B cell (primary cell): Measurements from ENCODE around the gene OR2AT4. TPM values are rescaled to one million over a fixed set of nuclear protein-coding genes. Genes with fewer than 3 reads are reported as not detected.
"Not testable (repeated sequence)": the region's sequence is repeated elsewhere in the genome, so short reads cannot be mapped to it uniquely, and the experiment has no call there.

Experiments used
- ATAC-seq: fragments of 200-7000 bp; cut with Tn5 transposase; one replicate; pipeline ENCODE4 v1.10.0; 2021; ENCODE audit warnings: low read depth, mild to moderate bottlenecking, moderate number of reproducible peaks, moderate library complexity
- CTCF ChIA-PET: fragments of 350-600 bp; sonication (Branson Sonifier 250); formaldehyde crosslinking; loops from one replicate; lab custom pipeline; 2021; ENCODE audit warnings: antibody characterized with exemption, inconsistent platforms; lab: Charles Lee
- POLR2A ChIA-PET: fragments of 350-600 bp; sonication (Branson Sonifier 250); formaldehyde crosslinking; loops from one replicate; lab custom pipeline; 2021; ENCODE audit warnings: antibody characterized with exemption; lab: Charles Lee
- DNase-seq: peaks from one replicate; pipeline ENCODE4 v3.0.0; 2013
- H2AFZ ChIP-seq: 2 replicates; pipeline ENCODE4 v1.6.1; 2012; ENCODE audit warnings: mild to moderate bottlenecking, low read depth, low read length; ENCODE audit not compliant: insufficient read depth, poor library complexity, severe bottlenecking
- H3K27ac ChIP-seq, 2 donors: 1 replicate in 1 of 2; 2 replicates in 1 of 2; pipeline ENCODE4 v1.5.1; 2012 to 2013; ENCODE audit warnings: low read length in 2 of 2, mild to moderate bottlenecking in 2 of 2, moderate library complexity in 1 of 2
- H3K27me3 ChIP-seq, 4 experiments: fragments of 200-600 bp in 1 of 4; sonication (generic) in 1 of 4; replicated peaks in 1 of 4; 1 replicate in 2 of 4; 2 replicates in 2 of 4; pipeline versions ENCODE4 v1.6.1 to v1.7.0; 2013 to 2016; ENCODE audit warnings: low read length in 3 of 4, mild to moderate bottlenecking in 2 of 4, mixed read lengths in 1 of 4, moderate library complexity in 1 of 4; ENCODE audit not compliant: insufficient read depth in 4 of 4, control insufficient read depth in 3 of 4; ENCODE audit errors: control extremely low read depth in 1 of 4
- H3K36me3 ChIP-seq, 2 experiments: replicated peaks in 1 of 2; 1 replicate in 1 of 2; 2 replicates in 1 of 2; pipeline versions ENCODE4 v1.6.1 to v1.7.1; 2013; ENCODE audit warnings: low read length in 1 of 2; ENCODE audit not compliant: insufficient read depth in 2 of 2, control insufficient read depth in 1 of 2; ENCODE audit errors: control extremely low read depth in 1 of 2, extremely low read depth in 1 of 2
- H3K4me1 ChIP-seq, 2 donors: fragments of 200-600 bp in 1 of 2; sonication (generic) in 1 of 2; 1 replicate in 1 of 2; 2 replicates in 1 of 2; pipeline versions ENCODE4 v1.5.1 to v1.6.1; 2013 to 2017; ENCODE audit warnings: low read length in 2 of 2; ENCODE audit not compliant: control insufficient read depth in 2 of 2, insufficient read depth in 2 of 2
- H3K4me2 ChIP-seq: replicated peaks from 2 replicates; pipeline ENCODE3; 2012; ENCODE audit warnings: mild to moderate bottlenecking, low read depth, low read length; ENCODE audit not compliant: poor library complexity, severe bottlenecking
- H3K4me3 ChIP-seq, 5 experiments: fragments of 200-600 bp in 1 of 5; sonication (generic) in 1 of 5; 1 replicate in 3 of 5; 2 replicates in 2 of 5; pipeline versions ENCODE4 v1.5.1 to v1.7.0; 2011 to 2016; ENCODE audit warnings: low read length in 4 of 5, mild to moderate bottlenecking in 4 of 5, low read depth in 2 of 5, control low read depth in 1 of 5, moderate library complexity in 1 of 5; ENCODE audit not compliant: insufficient read depth in 1 of 5; ENCODE audit errors: control extremely low read depth in 1 of 5, extremely low read depth in 1 of 5
- H3K79me2 ChIP-seq: fragments of 200-600 bp; sonication (generic); one replicate; pipeline ENCODE4 v1.6.0; 2016; ENCODE audit warnings: low read length; ENCODE audit not compliant: control insufficient read depth, insufficient read depth
- H3K9ac ChIP-seq: fragments of 200-600 bp; sonication (generic); 2 replicates; pipeline ENCODE4 v1.6.1; 2017; ENCODE audit warnings: mild to moderate bottlenecking, low read length, moderate library complexity
- H3K9me3 ChIP-seq, 3 donors: one replicate each; pipeline versions ENCODE4 v1.6.1 to v1.7.1; 2013; ENCODE audit warnings: low read length in 2 of 3; ENCODE audit not compliant: control insufficient read depth in 2 of 3, insufficient read depth in 1 of 3; ENCODE audit errors: control extremely low read depth in 1 of 3
- H4K20me1 ChIP-seq: 2 replicates; pipeline ENCODE4 v1.6.0; 2012; ENCODE audit warnings: mild to moderate bottlenecking, low read length; ENCODE audit not compliant: insufficient read depth, control insufficient read depth, poor library complexity, severe bottlenecking
- H3K27ac Mint-ChIP-seq: one replicate; pipeline ENCODE4 v1.8.0; 2021; ENCODE audit warnings: mixed read lengths
- H3K27me3 Mint-ChIP-seq: one replicate; pipeline ENCODE4 v1.8.0; 2021; ENCODE audit warnings: mixed read lengths
- H3K4me1 Mint-ChIP-seq: one replicate; pipeline ENCODE4 v1.8.0; 2021; ENCODE audit warnings: mixed read lengths
- H3K4me3 Mint-ChIP-seq: one replicate; pipeline ENCODE4 v1.8.0; 2021; ENCODE audit warnings: mixed read lengths
- H3K9me3 Mint-ChIP-seq: one replicate; pipeline ENCODE4 v1.8.0; 2022; ENCODE audit warnings: mixed read lengths; ENCODE audit not compliant: insufficient read depth
- EZH2 ChIP-seq: IDR thresholded peaks from 2 replicates; pipeline ENCODE4 v1.6.1; 2012; ENCODE audit warnings: borderline replicate concordance, low read depth, mild to moderate bottlenecking, moderate library complexity, low read length; ENCODE audit not compliant: insufficient read depth, poor library complexity, severe bottlenecking
- WGBS: methylation state at CpG from one replicate; pipeline ENCODE4 v1.1.5; 2013; ENCODE audit warnings: missing lambda C conversion rate; ENCODE audit not compliant: insufficient coverage; 5-methylcytosine and 5-hydroxymethylcytosine counted together
- intact Hi-C: fragments of 100-400 bp; cut with micrococcal nuclease; formaldehyde crosslinking; loops from one replicate; pipeline ENCODE4 v1.10.0; 2022
- polyA plus RNA-seq: library from polyadenylated mRNA; depleted of rRNA; stranded (reverse); fragments of >200 nt; gene quantifications from 2 replicates; pipeline ENCODE4 v1.2.3, GENCODE V29; 2012
- total RNA-seq, 2 donors: library from RNA; stranded (reverse); fragments of 120-200 nt in 1 of 2; gene quantifications; 1 replicate in 1 of 2; 2 replicates in 1 of 2; pipeline versions ENCODE4 v1.2.3 to v1.2.4, GENCODE V29; 2013 to 2022
- TF ChIP-seq, protein P1 (sequence below): fragments of 200-600 bp; IDR thresholded peaks from one replicate; pipeline ENCODE4 v1.8.0; 2022; ENCODE audit warnings: antibody characterized with exemption, mild to moderate bottlenecking

Gene OR2AT4
- total and polyA plus RNA-seq, 2 donors (not counting 1 experiment from before 2014, with no cell fraction given), result not detected

DNA sequence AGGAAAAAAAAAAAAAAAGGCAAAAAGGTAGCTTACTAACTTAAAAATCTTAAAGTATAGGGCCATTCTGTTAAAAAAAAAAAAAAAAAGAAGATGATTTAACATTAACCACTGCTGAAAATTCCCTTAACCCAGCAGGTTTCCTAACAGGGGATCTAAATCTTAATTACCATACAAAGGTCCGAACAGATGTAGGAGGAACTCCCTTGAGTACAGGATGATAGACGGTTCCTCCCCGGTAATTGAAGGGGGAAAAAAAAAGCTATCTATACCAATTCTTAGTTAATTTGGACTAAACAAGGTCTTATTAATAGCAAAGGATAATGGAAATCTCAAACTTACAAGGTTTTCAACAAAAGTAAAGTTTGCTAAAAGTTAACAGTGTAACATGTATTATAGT lies 54.9 kb downstream of the OR2AT4 start:
- intact Hi-C loops, CTCF ChIA-PET: not testable (repeated sequence)

DNA sequence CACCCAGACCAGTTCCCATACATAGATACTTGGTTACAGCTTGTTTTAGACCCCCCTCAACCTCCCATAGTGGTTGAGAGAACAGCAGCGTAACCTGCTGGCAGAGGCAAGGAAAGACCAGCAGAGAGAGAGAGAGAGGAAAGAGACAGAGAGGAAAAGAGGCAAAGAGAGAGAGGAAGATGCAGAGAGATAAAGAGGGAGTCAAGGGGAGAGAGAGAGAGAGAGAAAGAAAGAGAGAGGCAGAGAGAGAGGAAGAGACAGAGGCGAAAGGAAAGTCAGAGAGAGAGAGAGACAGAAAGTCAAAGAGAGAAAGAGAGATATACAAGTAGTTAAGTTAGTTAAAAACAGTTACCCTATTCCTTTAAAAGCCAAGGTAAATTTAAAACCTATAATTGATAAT lies 55.4 kb downstream of the OR2AT4 start:
- H3K27ac Mint-ChIP-seq, result no peak overlapping the region
- H3K4me1 ChIP-seq, result peaks cover 0 to 3% of the 10 kb centered on the region in 2 donors
- H3K9ac ChIP-seq, result no peak overlapping the region
- ATAC-seq (no peak), DNase-seq (no peak)
- no peak for TF ChIP-seq EZH2
- TF ChIP-seq, protein P1, sequence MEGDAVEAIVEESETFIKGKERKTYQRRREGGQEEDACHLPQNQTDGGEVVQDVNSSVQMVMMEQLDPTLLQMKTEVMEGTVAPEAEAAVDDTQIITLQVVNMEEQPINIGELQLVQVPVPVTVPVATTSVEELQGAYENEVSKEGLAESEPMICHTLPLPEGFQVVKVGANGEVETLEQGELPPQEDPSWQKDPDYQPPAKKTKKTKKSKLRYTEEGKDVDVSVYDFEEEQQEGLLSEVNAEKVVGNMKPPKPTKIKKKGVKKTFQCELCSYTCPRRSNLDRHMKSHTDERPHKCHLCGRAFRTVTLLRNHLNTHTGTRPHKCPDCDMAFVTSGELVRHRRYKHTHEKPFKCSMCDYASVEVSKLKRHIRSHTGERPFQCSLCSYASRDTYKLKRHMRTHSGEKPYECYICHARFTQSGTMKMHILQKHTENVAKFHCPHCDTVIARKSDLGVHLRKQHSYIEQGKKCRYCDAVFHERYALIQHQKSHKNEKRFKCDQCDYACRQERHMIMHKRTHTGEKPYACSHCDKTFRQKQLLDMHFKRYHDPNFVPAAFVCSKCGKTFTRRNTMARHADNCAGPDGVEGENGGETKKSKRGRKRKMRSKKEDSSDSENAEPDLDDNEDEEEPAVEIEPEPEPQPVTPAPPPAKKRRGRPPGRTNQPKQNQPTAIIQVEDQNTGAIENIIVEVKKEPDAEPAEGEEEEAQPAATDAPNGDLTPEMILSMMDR, result no peak
- H3K27ac ChIP-seq, result no peak overlapping the region
- H2AFZ ChIP-seq, result no peak overlapping the region
- WGBS, result no CpG with 5 or more reads among the region's 2 CpGs
- no peak overlapping the region for H3K4me3 ChIP-seq
- no peaks in the 10 kb centered on the region for H3K27me3 ChIP-seq
- POLR2A ChIA-PET, result no interaction called here
- no peak overlapping the region for H3K4me3 Mint-ChIP-seq
- H3K36me3 ChIP-seq, result no peaks in the 10 kb centered on the region
- H3K27me3 Mint-ChIP-seq, result peaks cover 6% of the 10 kb centered on the region
- H3K4me2 ChIP-seq, result no peak overlapping the region
- no peaks in the 10 kb centered on the region for H3K79me2 ChIP-seq
- peaks cover 0 to 6% (median 0%) of the 10 kb centered on the region in 3 donors for H3K9me3 ChIP-seq
- intact Hi-C loops, result no loop called here
- no peaks in the 10 kb centered on the region for H4K20me1 ChIP-seq
- H3K4me1 Mint-ChIP-seq, result peaks cover 5% of the 10 kb centered on the region
- H3K9me3 Mint-ChIP-seq, result peaks cover 10% of the 10 kb centered on the region
- CTCF ChIA-PET, result no interaction called here

More for the DNA sequence above, 54.9 kb downstream of the OR2AT4 start:
- H3K27me3 ChIP-seq, H3K27ac ChIP-seq, POLR2A ChIA-PET, H3K27ac Mint-ChIP-seq, H3K4me1 ChIP-seq, H3K9me3 ChIP-seq, DNase-seq, H3K9ac ChIP-seq, H3K4me3 ChIP-seq, ATAC-seq, H3K4me2 ChIP-seq, H2AFZ ChIP-seq, H3K27me3 Mint-ChIP-seq, H3K4me3 Mint-ChIP-seq, H3K9me3 Mint-ChIP-seq, H3K4me1 Mint-ChIP-seq, H4K20me1 ChIP-seq, H3K36me3 ChIP-seq, H3K79me2 ChIP-seq: not testable (repeated sequence)
- WGBS, result no CpG with 5 or more reads among the region's 3 CpGs
